ENCODE measurements around the gene AGAP1.
"Not testable (repeated sequence)": the region's sequence is repeated elsewhere in the genome, so short reads cannot be mapped to it uniquely, and the experiment has no call there.

Gene AGAP1

GRCh38 chr2:236089271-236090026, 595.6 kb downstream of the AGAP1 start:
- H3K4me3 ChIP-seq (ENCODE audit: low read depth, low read length): no peak overlapping the region
- no peak for TF ChIP-seq CTCF (IDR thresholded peaks at IDR 0.05; ENCODE audit: insufficient read depth, low read depth, low read length, missing control alignments)
- DNase-seq (ENCODE audit: low read depth): no peak

- TF ChIP-seq CTCF (IDR thresholded peaks at IDR 0.05; ENCODE audit: insufficient read depth, low read depth, low read length, missing control alignments): no peak
- no peak overlapping the region for H3K4me3 ChIP-seq (ENCODE audit: low read depth, low read length)
- DNase-seq (ENCODE audit: low read depth): no peak
Measured at GRCh38 chr2:236090027-236090382, 596.2 kb downstream of the AGAP1 start.

GRCh38 chr2:236090826-236091225, 597.0 kb downstream of the AGAP1 start:
- H3K4me3 ChIP-seq (ENCODE audit: low read depth, low read length); DNase-seq (ENCODE audit: low read depth): not testable (repeated sequence)

- no peak for DNase-seq (ENCODE audit: low read depth)
- TF ChIP-seq CTCF (IDR thresholded peaks at IDR 0.05; ENCODE audit: insufficient read depth, low read depth, low read length, missing control alignments): no peak
- no peak overlapping the region for H3K4me3 ChIP-seq (ENCODE audit: low read depth, low read length)
Measured at GRCh38 chr2:236092714-236093113, 598.9 kb downstream of the AGAP1 start.

- TF ChIP-seq CTCF (IDR thresholded peaks at IDR 0.05; ENCODE audit: insufficient read depth, low read depth, low read length, missing control alignments): no peak
- no peak for DNase-seq (ENCODE audit: low read depth)
- no peak overlapping the region for H3K4me3 ChIP-seq (ENCODE audit: low read depth, low read length)
Measured at GRCh38 chr2:236093134-236093533, 599.3 kb downstream of the AGAP1 start.

GRCh38 chr2:236095504-236095903, 601.7 kb downstream of the AGAP1 start:
- no peak for DNase-seq (ENCODE audit: low read depth)
- no peak for TF ChIP-seq CTCF (IDR thresholded peaks at IDR 0.05; ENCODE audit: insufficient read depth, low read depth, low read length, missing control alignments)
- no peak overlapping the region for H3K4me3 ChIP-seq (ENCODE audit: low read depth, low read length)

- DNase-seq (ENCODE audit: low read depth): no peak
- no peak for TF ChIP-seq CTCF (IDR thresholded peaks at IDR 0.05; ENCODE audit: insufficient read depth, low read depth, low read length, missing control alignments)
- no peak overlapping the region for H3K4me3 ChIP-seq (ENCODE audit: low read depth, low read length)
Measured at GRCh38 chr2:236101311-236101950, 607.6 kb downstream of the AGAP1 start.

Data from GM12865 (cell line).